HG02571 (cell line): ENCODE results near the gene PDE9A.
"Not testable (repeated sequence)": the region's sequence is repeated elsewhere in the genome, so short reads cannot be mapped to it uniquely, and the experiment has no call there.

ENCODE experiments used
- ATAC-seq: cut with Tn5 transposase; IDR thresholded peaks from one replicate; pipeline ENCODE4 v1.9.1; 2021; ENCODE audit warnings: mild to moderate bottlenecking, moderate library complexity; ENCODE audit not compliant: unreplicated experiment

The PDE9A gene

DNA sequence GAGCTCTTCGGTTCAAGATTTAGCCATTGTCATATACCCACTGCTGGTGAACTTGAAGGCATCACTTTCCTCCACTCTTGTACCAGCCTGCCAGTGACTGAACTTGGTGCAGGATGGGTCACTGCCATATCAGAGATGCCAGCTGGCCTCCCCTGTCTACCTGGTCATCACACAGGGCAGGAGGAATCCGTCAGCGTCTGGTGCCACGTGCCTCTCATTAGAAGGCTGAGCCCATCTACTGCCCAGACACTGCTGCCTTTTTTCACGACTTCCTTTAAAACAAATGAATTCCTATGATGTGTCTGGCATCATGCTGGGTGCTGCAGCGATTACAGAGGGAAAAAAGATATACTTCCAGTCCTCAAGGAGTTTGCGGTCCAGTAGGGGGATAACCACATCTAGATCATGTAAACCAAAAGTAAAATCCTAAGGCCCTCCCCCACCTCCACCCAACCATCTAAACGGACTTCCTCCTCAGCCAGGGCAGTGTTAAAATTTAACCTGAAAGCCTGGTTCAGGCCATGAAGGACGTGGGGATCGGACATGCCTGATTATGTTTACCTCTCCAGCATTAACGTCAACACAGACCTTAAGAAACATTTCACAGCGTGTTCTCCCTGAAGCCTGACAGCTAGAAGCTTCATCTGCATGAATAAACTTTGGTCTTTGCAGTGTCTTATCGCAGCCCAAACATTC, 29.2 kb upstream of the PDE9A start:
- ATAC-seq: no peak

DNA sequence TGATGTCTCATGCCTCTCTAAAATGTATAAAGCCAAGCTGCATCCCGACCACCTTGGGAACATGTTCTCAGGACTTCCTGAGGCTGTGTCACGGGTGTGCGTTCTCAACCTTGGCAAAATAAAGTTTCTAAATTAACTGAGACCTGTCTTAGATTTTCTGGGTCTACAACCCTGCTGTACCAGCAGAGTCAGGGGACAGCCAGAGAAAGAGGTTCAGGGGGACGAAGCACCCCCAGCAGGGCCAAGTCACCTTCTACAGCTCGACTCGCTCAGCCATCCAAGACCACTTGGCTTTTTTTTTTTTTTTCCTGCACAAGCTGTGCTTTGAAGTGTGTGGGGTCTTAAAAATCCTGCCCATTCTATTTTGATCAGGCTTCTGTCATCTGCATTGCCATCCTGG, 28.5 kb upstream of the PDE9A start:
- no peak for ATAC-seq

DNA sequence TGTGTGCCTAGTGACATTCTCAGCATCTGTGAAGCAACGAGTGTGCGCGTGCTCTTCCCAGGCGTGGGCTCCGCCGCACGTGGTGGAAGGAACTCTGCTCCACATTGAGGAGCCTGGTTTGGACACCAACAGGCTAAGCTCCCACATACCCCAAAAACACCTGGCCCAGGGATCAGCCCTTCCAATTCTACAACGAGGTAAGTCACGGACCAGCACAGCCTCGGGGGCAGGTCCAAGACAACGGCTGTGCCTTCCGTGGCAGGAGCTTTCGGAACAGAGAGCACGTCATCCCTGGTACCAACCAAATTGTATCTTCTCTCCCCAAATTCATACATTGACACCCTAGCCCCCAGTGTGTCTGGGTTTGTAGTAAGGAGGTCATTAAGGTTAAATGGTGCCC, 27.2 kb upstream of the PDE9A start:
- ATAC-seq: no peak

DNA sequence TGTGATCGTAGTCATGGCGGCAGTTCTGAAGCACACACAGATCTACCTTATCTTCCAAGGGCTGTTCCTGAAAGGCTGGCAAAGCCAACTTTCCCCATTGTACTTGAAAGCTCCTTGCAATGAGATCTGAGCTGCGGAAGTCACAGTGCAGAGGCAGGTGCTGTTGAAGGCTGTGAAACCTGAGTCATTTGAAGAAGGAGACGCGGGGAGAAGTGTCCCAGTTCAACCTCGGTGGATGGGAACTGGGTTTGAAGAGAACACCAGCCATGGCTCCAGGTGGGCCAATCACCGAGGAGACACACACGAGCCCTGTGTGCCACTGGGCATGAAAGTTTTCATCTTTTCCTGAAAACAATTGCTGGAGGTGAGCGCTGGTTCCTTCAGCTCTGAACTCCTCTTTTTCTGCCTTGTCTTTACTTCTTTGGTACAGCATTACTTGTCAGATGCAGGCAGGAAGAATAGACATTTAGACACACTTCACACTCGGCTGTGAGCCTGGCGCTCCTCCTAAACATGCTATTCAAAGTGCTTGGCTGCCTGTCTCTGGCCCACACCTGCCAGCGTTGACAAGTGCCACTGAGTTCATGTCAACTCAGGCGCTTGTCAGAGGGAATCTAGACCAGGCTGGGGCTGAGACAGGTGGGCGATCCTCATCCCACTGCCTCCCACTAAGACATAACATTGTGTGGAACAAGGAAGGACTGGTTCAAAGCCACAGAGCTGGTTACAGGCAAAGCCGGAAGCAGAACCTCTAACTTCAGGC, 25.7 kb upstream of the PDE9A start:
- no peak for ATAC-seq

DNA sequence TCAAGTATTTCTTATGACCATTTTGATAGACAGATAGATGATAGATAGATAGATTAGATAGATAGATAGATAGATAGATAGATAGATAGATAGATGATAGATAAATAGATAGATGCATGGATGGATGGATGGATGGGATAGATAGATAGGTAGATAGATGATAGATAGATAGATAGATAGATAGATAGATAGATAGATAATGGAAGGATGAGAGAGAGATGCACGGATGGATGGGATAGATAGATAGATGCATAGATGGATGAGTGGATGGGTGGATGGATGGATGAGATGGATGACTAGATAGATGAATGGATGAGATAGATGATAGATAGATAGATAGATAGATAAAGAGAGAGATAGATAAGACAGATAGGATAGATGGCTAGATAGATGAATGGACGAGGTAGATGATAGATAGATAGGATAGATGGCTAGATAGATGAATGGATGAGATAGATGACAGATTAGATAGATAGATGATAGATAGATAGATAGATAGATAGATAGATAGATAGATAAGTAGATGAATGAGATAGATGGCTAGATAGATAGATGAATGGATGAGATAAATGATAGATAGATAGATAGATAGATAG, 24.9 kb upstream of the PDE9A start:
- ATAC-seq: not testable (repeated sequence)

DNA sequence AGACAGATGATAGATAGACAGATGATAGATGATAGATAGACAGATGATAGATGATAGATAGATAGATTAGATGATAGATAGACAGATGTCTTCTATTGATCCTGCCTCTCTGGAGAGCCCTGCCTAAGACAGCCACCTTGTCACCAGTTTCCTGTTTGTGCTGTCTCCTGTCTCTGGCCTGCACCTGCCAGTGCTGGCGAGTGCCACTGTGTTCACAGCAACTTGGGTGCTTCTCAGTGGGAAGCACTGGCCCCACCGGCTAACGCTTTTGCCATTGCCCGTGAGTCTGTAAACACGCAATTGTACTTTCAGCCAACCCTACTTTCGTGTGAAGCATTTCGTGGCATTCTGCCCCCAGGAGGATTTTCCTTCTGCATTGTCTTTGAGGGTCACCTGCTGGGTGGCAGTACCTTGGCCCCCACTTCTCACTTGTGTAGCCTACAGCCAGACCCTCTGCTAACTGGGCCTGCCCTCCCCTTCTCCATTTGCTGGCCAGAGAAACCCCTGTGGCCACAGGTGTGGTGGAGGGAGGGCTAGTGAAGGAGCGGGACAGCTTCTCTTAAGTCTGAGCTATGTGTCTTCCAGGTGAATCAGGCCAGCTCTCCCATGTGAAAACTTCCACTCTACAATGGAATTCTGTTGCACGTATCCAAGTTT, 23.4 kb upstream of the PDE9A start:
- no peak for ATAC-seq

DNA sequence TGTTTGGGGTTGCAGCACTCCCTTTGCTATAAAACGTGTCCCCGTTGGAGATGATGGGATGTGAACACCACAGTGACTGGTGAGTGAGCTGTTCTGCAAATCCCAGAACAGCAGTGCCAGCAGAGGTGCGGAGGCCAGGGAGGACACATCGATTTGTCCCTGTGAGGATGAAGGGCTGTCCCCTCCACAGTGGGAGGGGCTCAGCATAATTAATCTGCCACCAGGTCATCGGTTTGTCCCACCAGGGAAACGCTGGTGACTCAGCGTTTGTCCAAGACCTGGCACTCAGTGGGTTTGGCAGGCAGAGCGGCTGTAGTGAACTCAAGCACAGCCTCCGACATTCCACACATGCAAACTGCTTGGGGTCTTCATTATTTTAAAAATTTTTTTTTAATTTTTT, 22.8 kb upstream of the PDE9A start:
- no peak for ATAC-seq

DNA sequence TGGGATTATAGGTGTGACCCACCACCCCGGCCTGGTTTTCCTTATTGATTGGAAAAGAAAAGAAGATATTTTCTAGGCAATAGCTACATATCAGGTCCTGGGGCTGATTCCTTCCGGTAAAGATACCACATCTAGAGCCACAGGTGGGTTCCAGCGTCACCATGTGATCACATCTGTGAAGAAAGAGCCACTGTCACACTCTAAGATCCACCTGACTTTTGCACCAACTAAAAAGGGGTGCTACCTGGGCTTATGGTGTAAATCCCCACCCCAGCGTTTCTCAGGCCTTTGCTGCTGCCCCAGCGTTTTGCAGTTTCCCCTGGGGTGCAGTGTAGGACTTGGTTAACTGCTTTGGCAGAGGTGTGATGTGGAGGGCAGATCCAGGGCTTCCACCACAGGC, 22.3 kb upstream of the PDE9A start:
- no peak for ATAC-seq

DNA sequence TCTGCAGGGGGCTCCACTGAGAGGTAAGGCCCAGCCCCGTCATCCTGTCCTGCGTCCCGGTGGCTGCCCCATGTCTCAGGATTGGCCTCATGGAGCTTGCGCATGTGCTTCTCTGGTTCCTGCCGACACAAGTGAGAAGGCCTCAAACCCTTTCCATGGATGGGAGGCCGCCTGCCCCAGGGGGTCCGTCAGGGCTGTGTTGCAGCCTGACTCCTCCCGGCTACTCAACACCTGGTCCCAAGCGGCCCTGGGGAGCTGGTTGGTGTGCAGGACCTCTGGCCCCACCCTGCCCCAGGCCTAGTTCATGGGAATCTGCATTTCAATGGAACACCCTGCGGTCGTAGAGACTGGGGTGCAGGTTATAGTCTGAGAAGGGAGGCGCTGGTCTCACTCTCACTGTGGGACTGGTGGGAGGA, 21.1 kb upstream of the PDE9A start:
- no peak for ATAC-seq

DNA sequence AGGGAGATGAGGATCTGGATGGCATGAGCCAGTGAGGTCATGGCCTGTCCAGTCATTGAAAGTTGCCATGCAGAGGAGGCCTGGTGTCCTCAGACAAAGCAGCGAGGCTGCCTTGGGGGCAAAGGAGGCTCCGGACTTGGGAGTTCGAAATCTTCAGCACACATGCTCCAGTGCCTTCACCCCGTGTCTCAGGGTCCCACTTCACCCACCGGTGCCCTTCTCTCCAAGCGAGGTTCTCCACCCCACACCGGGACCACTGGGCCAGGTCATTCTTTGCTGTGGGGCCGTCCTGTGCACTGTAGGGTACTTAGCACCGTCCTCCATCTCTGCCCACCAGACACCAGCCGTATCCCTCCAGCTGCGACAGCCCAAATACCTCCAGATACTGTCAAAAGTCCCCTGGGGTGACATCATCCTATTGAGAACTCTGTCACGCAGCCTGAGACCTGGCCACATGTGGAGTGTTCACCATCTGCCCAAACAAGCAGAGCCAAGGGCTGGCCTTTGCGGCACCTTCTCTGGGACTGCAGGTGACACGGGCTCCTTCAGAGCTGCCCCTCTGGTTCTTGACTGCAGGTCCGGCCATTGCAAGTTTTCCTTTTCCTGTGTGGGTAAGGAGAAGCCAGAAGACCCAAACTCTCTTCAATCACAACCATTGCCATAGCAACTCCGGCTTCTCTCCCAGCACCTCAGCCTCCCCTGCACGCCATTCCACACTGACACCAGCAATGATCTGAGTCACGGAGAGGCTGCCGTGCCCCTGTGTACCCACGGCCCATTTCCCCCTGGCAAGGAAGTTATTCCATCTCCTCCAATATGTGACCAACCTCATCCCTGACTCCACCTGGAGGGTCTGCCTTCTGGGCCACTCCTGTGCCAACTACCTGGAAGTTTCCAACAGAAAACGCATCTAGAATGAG, 20.4 kb upstream of the PDE9A start:
- ATAC-seq: no peak

DNA sequence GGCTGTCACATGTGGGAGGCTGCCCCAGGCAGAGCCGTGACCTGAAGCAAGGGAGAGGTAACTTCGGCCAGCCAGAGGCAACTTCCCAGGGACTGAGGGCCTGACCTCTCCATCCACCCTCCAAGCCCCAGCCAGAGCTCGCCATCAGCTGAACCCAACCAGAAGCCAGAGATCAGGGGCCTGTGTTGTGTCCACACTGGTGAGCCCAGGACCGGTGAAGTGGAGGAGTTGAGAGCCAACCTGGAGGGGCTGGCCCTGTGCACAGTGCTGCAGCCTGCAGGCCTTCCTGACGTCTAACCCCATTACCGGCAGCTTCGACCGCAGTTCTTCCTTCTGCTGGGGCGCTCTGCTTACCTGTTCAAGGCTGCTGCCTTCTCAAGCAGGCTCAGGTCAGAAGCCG, 19.6 kb upstream of the PDE9A start:
- ATAC-seq: no peak

DNA sequence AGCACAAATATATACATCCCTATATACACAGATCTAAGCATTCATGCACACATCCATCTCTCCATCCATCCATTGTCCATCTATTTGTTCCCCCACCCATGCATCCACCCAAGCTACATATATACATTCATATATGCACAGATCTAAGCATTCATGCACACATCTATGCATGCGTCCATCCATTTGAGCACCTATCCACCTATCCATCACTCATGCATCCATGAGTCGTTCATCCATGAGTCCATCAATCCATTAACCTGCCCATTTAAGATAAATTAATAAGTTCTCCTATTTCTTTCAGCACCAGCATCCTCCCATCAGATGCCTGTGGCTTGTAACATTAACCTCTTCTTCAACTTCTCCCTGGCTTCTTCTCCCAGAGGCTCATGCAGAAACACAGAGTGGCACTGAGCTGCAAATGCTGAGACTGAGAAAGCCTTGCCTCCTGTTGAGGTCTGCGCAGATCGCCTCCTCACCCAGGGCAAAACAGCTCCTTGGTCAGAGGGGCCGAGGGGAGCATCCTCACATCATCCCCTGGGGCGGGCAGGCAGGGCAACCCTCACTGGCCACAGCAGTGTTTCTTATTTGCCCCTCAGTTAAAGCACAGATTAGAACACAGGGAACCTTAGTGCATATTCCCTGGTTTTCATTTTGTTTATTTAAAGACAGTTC, 17.4 kb upstream of the PDE9A start:
- ATAC-seq: no peak

DNA sequence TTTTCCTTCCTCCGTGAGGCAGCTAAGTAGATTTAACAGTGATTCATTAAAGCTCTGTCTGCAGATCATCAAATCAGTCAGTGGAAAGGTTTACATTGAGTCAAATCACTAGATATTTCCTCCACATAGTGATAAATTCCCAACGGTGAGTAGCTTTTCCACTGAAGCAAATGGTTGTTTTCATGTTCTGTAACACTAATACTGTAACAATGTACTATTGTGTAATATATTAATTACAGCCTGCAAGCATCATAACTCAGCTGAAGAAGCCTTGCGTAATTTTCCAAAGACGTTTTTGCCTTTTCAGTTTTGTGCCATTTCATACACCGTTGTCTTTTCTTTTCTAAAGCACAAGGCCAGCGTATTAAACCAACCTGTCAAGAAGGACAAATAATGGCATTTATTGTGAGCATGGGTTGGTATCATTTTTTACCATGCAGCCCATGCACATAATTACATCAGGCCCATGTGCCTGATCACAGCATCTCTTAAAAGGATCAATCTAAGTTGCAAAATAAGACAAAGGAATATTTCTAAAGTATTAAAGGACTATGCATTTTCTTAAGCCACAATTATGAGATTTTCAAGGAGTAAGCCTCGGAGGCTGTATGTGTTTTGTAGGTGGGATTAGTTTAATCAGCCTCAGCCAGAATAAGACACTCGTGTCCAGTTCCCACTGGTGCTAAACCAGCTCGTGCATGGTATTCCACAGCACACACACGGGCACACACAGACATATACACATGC, 16.7 kb upstream of the PDE9A start:
- ATAC-seq: no peak

DNA sequence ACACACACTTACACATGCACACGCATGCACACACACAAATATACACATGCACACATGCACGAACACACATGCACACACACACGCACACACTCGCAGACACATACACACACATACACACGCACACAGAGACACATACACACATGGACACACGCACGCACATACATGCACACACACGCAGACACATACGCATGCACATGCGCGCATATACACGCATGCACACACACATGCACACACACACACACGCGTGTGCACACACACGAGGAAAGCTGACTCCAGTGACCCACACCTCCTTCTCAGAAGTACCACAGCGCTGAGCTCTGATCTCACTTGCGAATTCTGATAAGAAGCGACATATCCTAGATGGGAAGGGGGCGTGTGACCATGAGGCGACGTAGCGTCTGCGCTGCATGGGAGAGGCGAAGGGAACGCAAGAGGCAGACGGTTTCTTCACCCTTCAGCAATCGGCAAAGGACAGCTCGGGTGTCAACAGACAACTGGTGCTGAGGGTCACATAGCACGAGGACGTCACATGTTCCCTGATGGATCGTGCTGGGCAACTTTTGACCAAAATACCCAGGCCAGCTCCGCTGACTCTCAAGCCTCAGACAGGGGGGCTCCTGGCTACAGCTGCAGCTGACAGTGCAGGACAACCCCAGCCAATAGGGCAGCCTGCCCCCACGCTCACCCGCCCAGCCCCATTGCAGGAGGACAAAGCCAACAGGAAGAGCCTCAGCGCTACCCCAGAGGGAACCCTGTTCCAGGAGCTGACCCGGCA, 16.0 kb upstream of the PDE9A start:
- no peak for ATAC-seq

DNA sequence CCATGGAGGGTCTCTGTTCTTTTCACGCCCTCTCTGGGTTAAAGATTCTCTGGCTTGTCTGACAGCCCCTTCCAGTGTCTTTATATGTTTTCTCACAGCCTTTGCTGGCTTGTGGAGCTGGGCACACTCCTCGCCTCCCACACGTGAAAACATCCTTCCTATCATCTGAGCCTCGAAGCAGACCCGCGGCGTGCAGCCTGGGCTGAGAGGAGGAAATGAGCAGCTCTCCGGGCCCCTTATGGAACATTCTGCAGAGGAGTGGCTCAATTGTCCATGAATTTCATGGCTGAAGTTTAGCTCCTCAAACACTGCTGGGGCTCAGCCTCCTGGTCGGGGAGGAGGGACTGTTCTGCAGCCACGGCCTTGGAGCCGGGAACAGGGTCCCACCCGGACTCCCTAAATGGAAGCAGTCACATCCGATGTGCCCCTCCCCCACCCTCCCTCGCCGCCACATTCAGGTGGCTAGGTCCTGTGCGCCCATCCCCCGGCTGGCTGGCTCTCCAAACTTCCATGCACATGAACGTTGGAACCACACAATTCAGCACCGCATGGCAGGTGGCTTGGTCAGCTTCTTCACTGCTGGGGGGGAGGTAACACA, 15.1 kb upstream of the PDE9A start:
- ATAC-seq: no peak

DNA sequence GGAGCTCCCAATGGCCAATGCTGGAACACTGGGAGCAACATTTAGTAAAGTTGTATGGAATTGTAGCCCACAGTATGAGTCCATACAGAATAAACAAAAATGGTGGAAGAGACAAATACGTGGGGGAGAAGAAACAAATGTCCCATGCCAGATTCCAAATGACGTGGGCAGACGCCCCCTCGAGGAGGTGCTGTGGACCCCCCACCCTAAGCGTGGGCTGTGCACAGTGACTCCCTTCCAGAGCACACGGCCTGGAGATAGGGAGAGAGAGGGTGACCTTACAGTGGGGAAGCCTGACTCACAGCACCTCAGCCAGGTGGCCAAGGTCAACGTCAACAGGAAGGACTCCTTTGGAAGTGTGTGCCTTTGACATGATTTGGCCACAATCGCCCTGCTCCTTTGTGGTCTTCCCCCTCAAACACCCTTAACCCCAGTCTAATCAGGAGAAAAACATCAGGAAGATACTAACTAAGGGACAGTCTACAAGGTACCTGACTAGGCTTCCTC, 13.7 kb upstream of the PDE9A start:
- no peak for ATAC-seq

DNA sequence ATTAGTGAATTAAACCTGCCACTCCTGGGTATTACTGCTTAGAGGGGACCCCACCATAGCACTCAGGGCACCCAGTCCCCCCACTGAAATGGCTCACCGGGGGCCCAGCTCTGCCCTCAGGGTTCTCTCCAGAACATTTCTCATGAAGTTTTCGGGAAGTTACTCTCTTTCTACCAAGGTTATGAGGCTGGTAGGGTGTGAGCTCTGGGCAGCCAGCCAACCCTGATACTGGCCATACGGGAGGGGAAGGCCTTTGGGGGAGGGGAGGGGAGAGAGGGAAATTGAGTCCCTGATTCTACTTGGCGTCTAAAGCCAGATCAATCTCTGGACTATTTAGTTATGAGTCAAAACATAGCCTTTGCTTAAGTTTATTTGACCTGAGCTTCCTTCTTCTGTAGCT, 12.9 kb upstream of the PDE9A start:
- ATAC-seq: no peak
